HG02852 (cell line): ENCODE results near the gene BPIFB1.

Experiments
- ATAC-seq: cut with Tn5 transposase; IDR thresholded peaks from one replicate; pipeline ENCODE4 v1.9.1; 2021; ENCODE audit warnings: mild to moderate bottlenecking, moderate library complexity; ENCODE audit not compliant: unreplicated experiment

The BPIFB1 gene

DNA sequence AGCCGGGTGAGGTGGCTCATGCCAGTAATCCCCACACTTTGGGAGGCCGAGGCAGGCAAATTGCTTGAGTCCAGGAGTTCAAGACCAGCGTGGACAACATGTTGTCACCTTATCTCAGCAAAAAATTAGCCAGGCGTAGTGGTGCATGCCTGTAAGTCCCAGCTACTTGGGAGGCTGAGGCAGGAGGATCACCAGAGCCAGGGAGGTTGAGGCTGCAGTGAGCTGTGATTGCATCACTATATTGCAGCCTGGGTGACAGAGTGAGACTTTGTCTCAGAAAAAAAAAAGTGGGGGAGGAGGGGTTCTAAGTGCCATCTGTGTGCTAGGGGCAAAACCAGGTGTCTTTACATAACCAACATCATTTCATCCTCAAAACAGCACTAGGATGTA lies 70.0 kb downstream of the BPIFB1 start:
- no peak for ATAC-seq
